HCT116 (cell line): ENCODE data around the gene PLCD1.

Experiments
- CTCF ChIP-seq, 3 experiments: fragments of 200-600 bp in 1 of 3; sonication (generic) in 1 of 3; IDR thresholded peaks in 2 of 3; conservative IDR thresholded peaks in 1 of 3; 2 replicates each; pipeline ENCODE4 v1.5.1; 2012 to 2017; ENCODE audit warnings: low read depth in 2 of 3, low read length in 2 of 3, antibody characterized with exemption in 1 of 3, borderline replicate concordance in 1 of 3, control low read depth in 1 of 3, mild to moderate bottlenecking in 1 of 3, mixed read lengths in 1 of 3, mixed run types in 1 of 3, moderate library complexity in 1 of 3; ENCODE audit not compliant: insufficient read depth in 1 of 3
- EZH2 ChIP-seq: fragments of 200-600 bp; sonication (generic); IDR thresholded peaks from 2 replicates; pipeline ENCODE4 v1.6.1; 2017; ENCODE audit warnings: antibody characterized with exemption, mixed run types
- EZH2phosphoT487 ChIP-seq: fragments of 200-600 bp; IDR thresholded peaks from 2 replicates; pipeline ENCODE4 v1.6.1; 2018; ENCODE audit warnings: antibody characterized with exemption, borderline replicate concordance
- RAD21 ChIP-seq: IDR thresholded peaks from 2 replicates; pipeline ENCODE4 v1.6.1; 2012; ENCODE audit warnings: low read depth, mild to moderate bottlenecking
- SIN3A ChIP-seq: IDR thresholded peaks from 2 replicates; pipeline ENCODE4 v1.6.1; 2012; ENCODE audit warnings: low read depth
- TF ChIP-seq, protein P1 (sequence below): IDR thresholded peaks from 2 replicates; pipeline ENCODE4 v1.6.1; 2011; ENCODE audit warnings: mild to moderate bottlenecking, low read length, moderate library complexity; ENCODE audit not compliant: insufficient replicate concordance; ENCODE audit errors: extremely low read depth
- TF ChIP-seq, protein P2 (sequence below): IDR thresholded peaks from 2 replicates; pipeline ENCODE4 v1.6.1; 2012

GRCh38 chr3:38046027-38046426 lies 16.6 kb upstream of the PLCD1 start:
- TF ChIP-seq, protein P1, sequence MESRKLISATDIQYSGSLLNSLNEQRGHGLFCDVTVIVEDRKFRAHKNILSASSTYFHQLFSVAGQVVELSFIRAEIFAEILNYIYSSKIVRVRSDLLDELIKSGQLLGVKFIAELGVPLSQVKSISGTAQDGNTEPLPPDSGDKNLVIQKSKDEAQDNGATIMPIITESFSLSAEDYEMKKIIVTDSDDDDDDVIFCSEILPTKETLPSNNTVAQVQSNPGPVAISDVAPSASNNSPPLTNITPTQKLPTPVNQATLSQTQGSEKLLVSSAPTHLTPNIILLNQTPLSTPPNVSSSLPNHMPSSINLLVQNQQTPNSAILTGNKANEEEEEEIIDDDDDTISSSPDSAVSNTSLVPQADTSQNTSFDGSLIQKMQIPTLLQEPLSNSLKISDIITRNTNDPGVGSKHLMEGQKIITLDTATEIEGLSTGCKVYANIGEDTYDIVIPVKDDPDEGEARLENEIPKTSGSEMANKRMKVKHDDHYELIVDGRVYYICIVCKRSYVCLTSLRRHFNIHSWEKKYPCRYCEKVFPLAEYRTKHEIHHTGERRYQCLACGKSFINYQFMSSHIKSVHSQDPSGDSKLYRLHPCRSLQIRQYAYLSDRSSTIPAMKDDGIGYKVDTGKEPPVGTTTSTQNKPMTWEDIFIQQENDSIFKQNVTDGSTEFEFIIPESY, result no peak
- TF ChIP-seq EZH2 (no peak), RAD21 (no peak), SIN3A (no peak), CTCF (IDR thresholded peaks at IDR 0.05 in 2 of 3, conservative IDR thresholded peaks at IDR 0.05 in 1 of 3; ENCODE audit: borderline replicate concordance in 1 of 3, insufficient read depth in 1 of 3, low read depth in 2 of 3, low read length in 2 of 3) (no peak), EZH2phosphoT487 (no peak)
- TF ChIP-seq, protein P2, sequence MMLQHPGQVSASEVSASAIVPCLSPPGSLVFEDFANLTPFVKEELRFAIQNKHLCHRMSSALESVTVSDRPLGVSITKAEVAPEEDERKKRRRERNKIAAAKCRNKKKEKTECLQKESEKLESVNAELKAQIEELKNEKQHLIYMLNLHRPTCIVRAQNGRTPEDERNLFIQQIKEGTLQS, result no peak
